Femur (tissue), 1 donor: Measurements from ENCODE around the gene CLASP1.
"Not testable (repeated sequence)": the region's sequence is repeated elsewhere in the genome, so short reads cannot be mapped to it uniquely, and the experiment has no call there.

ENCODE experiments used
- DNase-seq: peaks from one replicate; pipeline ENCODE4 v3.0.0-alpha.2; 2017

The CLASP1 gene

DNA sequence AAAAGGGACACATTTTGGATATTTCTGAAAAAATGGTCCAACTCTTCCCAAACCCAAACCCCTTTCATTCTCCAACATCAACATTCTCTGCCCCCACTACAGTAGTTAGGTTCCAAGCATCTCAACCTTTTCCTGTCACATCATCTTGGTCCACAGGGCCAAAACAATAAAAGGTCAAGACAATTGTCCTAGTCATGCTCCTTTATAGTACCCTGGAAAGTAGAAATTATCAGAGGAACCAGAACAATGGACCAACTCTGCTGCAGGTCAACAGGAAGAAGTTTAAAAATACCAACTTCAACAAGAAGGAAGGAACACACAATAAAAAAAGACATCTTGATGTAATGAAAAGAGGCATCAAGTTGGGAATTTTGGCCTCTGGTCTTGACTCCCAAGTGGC is 36.1 kb downstream of the CLASP1 start:
- no peak for DNase-seq

GRCh38 chr2:121611730-121612705 is 37.2 kb downstream of the CLASP1 start:
- no peak for DNase-seq

- not testable (repeated sequence) for DNase-seq
These were observed 38.1 kb downstream of the CLASP1 start for GRCh38 chr2:121611048-121611649.

- not testable (repeated sequence) for DNase-seq
These were observed 38.8 kb downstream of the CLASP1 start for GRCh38 chr2:121610487-121610874.

- DNase-seq, result no peak
These were observed 40.3 kb downstream of the CLASP1 start for GRCh38 chr2:121608967-121609366.

DNA sequence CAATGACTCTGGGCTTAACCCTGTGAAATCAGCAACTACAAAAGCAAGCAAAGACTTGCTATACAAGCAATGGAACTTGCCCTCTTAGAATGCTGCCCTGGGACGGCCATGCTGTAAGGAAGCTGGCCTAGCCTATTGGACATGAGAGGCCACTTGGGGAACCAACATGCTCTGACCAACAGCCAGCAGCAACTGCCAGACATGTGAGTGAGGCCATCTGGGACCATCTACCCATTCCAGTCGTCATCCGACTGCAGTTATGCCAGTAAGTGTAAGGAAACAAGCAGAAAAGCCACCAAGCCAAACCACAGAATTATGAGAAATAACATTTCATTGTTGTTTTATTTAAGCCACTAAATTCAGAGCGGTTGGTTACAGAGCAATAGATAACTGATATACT is 40.9 kb downstream of the CLASP1 start:
- DNase-seq, result peak; percentile 23

DNA sequence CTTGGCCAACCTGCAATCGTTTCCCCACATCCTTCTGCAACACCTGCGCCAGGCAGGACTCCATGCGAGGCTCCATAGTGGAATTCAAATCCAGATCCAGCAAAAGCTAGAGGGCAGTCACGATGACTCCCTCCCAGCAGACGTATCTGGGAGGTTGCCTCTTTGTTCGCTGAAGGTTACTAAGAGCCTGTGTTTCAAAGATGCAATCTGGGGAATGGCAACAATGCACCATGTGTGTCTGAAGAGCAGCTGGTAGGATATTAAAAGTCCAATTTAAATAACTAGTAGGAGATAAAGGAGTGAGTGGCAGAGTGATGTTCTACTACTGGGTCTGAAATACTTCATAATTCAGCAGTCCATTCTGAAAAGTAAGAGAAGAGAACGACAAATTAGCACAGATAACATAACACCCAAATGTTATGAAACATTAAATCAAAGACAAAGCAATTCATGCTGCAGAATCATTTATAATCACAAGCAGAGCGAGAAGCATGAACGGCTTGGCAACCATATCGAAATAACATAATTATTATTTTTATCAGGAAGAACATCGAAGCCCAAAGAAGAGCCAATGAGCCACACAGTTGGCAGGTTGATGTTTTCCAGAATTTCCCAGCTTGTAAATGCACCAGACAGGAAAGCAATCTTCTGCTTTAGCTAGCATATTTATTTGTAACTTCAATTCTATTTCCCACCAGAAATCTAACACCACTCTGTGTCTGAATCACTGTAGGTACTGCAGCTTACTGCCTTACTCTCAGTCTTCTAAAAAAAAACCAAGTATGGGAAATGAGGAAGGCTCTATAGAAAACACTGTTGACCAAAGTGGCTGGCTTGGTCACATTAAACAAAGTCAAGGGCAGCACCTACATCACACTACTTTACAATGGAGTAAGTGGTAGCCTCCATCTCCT is 43.2 kb downstream of the CLASP1 start:
- DNase-seq, result peak; percentile 18

DNA sequence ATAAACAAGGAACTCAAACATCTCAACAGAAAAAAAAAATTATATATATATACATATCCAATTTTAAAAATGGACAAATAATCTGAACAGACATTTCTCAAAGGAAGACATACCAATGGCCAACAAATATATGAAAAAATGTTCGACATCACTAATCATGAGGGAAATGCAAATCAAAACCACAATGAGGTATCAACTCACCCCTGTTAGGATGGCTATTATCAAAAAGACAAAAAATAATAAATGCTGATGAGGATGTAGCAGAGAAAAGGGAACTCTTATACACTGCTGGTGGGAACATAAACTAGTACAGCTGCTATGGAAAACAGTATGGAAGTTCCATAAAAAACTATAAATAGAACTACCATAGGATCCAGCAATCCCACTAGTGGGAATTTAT is 46.1 kb downstream of the CLASP1 start:
- no peak for DNase-seq

DNA sequence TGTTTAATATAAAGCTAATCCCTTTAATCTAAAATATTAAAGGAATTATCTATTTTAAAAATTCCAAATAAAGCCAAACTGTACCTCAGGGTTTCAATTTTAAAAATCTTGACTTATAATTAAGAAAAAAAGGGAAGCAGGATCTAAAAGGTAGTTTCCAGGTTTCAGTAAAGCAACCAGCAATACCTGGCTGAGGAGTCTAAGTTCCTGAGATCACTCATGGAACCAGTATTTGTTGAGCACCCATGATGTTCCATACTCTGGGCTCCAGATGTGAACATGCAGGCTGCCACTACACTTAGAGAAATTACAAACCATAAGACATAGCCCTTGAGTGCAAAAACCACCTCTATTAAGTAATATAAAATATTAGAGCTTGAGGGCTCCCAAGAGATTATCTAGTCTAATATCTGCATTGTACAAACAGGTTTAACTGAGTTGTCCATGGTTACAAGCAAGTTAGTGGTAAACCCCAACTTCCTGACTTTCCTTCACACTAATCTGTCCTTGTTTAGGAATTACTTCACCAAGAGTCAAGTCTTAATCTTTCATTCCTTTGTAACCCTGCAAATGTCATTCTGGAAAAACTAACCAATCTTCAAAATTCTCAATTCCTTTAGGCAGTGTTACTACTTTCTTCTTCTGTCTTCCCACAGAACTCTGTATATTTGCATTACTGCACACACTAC is 49.2 kb downstream of the CLASP1 start:
- no peak for DNase-seq

- DNase-seq, result no peak
These were observed 51.2 kb downstream of the CLASP1 start for GRCh38 chr2:121598087-121598486.

DNA sequence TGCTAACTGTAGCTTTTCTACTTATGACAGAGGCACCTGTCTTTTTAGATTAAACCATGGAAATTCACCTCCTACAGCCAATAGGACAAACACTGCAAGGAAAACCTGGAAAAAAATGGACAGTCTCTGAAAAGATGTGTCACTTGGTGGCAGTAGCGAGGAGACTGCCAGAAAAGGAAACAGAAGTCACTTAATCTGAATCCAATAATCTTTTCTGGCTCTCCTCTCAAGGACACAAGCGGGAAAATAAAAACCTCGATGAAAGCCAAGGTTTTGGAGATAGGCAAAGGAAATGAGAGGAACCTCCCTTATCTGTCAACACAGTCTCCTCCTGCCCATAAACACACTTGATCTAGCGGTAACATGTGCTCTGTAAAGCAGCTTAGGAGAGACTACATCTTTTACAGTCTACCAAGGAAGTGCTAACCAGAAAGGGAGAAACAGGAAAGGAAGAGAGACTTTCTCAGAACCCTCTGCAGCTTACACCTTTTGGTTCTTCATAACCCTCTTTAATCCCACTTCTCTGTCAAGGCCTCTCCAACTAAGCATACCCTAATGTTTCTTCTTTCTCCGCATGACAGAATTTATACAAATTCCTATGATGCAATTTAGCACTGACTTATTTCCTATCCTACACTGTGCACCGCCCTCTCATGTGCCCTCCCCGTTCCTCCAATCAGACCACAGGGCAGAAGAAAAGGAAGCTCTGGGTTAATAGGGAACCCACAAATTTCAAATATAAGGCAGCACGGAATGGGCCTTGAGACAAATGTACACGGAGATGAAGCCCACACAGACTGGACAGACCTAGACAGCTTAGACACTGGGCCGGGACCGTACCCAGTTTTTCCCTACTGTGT is 52.8 kb downstream of the CLASP1 start:
- DNase-seq, result peak; percentile 24

DNA sequence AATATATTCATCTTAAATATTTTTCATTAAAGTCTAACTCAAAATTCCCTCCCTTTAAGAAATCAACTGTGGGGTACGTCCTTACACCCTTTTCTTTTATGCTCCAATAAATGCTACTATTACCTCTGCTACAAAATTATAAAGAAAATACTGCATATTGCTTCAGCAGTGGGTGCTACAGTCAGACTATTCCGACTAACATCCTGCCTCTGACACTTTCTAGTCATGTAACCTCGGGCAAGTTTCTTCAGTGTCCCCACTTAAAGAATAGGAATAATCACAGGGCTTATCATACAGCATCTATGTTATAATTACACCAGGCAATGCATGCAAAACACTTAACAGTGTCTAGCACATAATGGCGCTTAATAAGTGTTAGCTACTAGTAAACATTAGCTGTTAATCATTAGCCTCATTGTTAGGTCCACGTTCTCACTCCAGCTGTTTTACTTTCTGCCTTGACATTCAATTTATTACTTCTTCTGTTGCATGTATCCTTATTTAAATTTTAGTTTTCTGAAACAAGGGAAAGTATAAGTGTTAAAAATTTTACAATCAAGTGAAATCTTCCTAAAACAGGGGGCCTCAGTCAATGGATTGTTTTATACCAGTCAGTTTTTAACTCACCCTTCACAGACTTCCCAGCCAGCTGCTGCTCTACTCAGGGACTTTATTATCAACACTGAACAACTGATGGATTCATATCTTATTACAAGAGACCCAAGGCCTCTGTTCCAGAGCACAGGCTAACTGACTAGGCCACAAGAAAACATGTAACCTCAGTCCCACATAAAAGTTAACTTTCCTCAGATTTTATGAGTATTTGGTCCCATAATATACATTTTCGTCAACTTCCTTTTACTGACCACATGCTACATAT is 54.0 kb downstream of the CLASP1 start:
- no peak for DNase-seq

GRCh38 chr2:121591199-121591598 is 58.1 kb downstream of the CLASP1 start:
- DNase-seq, result no peak

- DNase-seq, result no peak
These were observed 60.9 kb downstream of the CLASP1 start for GRCh38 chr2:121588357-121588756.

GRCh38 chr2:121587131-121587530 is 62.1 kb downstream of the CLASP1 start:
- DNase-seq, result no peak

DNA sequence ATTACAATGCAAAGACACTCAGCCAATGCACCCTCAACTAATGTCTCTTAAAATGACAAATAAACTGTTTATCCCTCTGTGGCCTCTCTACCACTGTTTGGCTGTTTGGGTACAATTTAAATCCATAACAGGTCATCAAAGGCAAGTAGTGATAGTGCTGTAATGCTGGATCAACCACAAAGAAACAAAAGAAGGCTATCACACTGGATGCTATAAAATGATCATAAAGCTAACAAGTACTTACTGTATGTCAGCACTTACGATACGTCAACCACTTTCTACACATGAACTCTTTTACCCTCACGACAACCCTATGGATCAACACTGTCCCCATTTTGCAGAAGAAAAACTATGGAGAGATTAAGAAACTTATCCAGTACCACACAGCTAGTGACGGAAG is 64.5 kb downstream of the CLASP1 start:
- no peak for DNase-seq

DNA sequence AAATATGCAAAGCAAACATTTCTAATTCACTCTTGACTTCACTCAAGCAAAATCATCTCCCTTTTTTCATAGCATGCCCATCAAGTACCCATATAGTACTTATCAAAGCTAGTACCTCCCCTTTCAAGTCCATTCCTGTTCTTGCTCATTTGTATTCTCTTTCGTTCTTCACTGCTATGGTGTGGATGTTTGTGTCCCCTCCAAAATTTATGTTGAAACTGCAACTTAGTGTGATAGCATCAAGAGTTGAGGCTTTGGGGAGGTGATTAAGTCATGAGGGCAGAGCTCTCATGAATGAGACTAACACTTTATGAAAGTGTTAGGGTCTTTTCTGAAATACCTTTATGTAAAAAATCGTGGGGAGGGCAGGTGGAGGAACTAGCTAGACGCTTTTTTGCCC is 65.7 kb downstream of the CLASP1 start:
- no peak for DNase-seq

DNA sequence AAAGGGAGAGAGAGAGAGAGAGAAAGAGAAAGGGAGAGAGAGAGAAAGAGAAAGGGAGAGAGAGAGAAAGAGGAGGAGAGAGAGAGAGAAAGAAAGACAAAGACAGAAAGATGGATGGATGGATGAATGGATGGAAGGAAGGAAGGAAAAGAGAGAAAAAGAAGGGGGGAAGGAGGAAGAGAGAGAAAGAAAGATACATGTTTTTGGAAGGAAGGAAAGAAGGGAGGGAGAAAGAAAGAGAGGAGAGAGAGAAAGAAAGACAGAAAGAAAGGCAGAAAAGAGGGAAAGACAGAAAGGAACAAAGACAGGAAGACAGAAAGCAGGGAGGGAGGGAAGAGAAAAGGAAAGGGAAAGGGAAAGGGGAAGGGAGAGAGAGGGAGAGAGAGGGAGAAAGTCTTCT is 67.0 kb downstream of the CLASP1 start:
- DNase-seq, result no peak

GRCh38 chr2:121579309-121579708 is 70.0 kb downstream of the CLASP1 start:
- DNase-seq, result no peak

DNA sequence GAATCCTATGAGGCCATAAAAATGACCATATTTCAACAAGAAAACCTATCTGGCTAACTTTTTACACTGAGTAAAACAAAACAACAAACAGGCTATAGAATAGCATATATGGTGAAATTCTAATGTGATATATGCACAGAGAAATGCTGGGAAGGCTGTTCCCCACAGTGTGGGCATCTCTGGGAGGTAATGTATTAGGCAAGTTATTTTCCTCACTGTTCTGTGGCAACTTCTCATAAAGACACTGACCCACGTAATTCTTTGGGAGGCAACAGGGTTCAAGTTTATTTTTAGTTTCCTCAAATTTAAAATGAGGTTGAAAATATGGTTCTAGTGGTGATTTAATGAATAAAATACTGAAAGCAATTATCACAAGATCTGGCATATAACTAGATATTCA is 71.9 kb downstream of the CLASP1 start:
- DNase-seq, result no peak

- no peak for DNase-seq
These were observed 73.0 kb downstream of the CLASP1 start for GRCh38 chr2:121576263-121576662.
